ENCODE measurements around the gene XG. TPM values are rescaled to one million over a fixed set of nuclear protein-coding genes. Genes with fewer than 3 reads are reported as not detected.
"Not testable (repeated sequence)": the region's sequence is repeated elsewhere in the genome, so short reads cannot be mapped to it uniquely, and the experiment has no call there.

The XG gene
- total and polyA plus RNA-seq, 2 donors, result 0.58 to 2.0 TPM

- H3K4me3 ChIP-seq (ENCODE audit: low read depth, low read length), result no peak overlapping the region
- H3K36me3 ChIP-seq (ENCODE audit: insufficient read depth), result no peaks in the 10 kb centered on the region
- no peak overlapping the region for H3K27ac ChIP-seq (ENCODE audit: low read depth)
- DNase-seq (ENCODE audit: extremely low spot score), result no peak
- 5% methylated on average over 1 of the region's 1 CpG for WGBS
- H3K4me1 ChIP-seq (ENCODE audit: insufficient read depth), result no peaks in the 10 kb centered on the region
These were observed 3.0 kb upstream of the XG start for GRCh38 chrX:2748815-2749188.

- H3K27ac ChIP-seq (ENCODE audit: low read depth), result no peak overlapping the region
- H3K4me1 ChIP-seq (ENCODE audit: insufficient read depth), result no peaks in the 10 kb centered on the region
- H3K36me3 ChIP-seq (ENCODE audit: insufficient read depth), result no peaks in the 10 kb centered on the region
- WGBS, result 49% methylated on average over 3 of the region's 3 CpGs
- no peak overlapping the region for H3K4me3 ChIP-seq (ENCODE audit: low read depth, low read length)
- no peak for DNase-seq (ENCODE audit: extremely low spot score)
These were observed 549 bp upstream of the XG start for GRCh38 chrX:2751291-2751690.

- not testable (repeated sequence) for H3K4me3 ChIP-seq (ENCODE audit: low read depth, low read length); H3K4me1 ChIP-seq (ENCODE audit: insufficient read depth); DNase-seq (ENCODE audit: extremely low spot score); H3K36me3 ChIP-seq (ENCODE audit: insufficient read depth); H3K27ac ChIP-seq (ENCODE audit: low read depth)
- 83% methylated on average over 5 of the region's 7 CpGs for WGBS
These were observed 601 bp downstream of the XG start for GRCh38 chrX:2752441-2752840.

- not testable (repeated sequence) for H3K4me3 ChIP-seq (ENCODE audit: low read depth, low read length); DNase-seq (ENCODE audit: extremely low spot score); H3K4me1 ChIP-seq (ENCODE audit: insufficient read depth); H3K27ac ChIP-seq (ENCODE audit: low read depth); H3K36me3 ChIP-seq (ENCODE audit: insufficient read depth)
- WGBS, result 66% methylated on average over 5 of the region's 5 CpGs
These were observed 3.4 kb downstream of the XG start for GRCh38 chrX:2755163-2755715.

- Histone ChIP-seq H3K4me3 (ENCODE audit: low read depth, low read length) (no peak overlapping the region), H3K27ac (ENCODE audit: low read depth) (no peak overlapping the region), H3K4me1 (ENCODE audit: insufficient read depth) (no peaks in the 10 kb centered on the region), H3K36me3 (ENCODE audit: insufficient read depth) (no peaks in the 10 kb centered on the region)
- no peak for DNase-seq (ENCODE audit: extremely low spot score)
- WGBS, result 74% methylated on average over 10 of the region's 10 CpGs
These were observed 4.7 kb downstream of the XG start for GRCh38 chrX:2756548-2756947.

GRCh38 chrX:2761246-2761645 lies 9.4 kb downstream of the XG start:
- no peak for DNase-seq (ENCODE audit: extremely low spot score)
- no peaks in the 10 kb centered on the region for H3K4me1 ChIP-seq (ENCODE audit: insufficient read depth)
- H3K27ac ChIP-seq (ENCODE audit: low read depth), result no peak overlapping the region
- WGBS, result 79% methylated on average over 2 of the region's 2 CpGs
- no peaks in the 10 kb centered on the region for H3K36me3 ChIP-seq (ENCODE audit: insufficient read depth)
- H3K4me3 ChIP-seq (ENCODE audit: low read depth, low read length), result no peak overlapping the region

- WGBS, result 70% methylated on average over 4 of the region's 4 CpGs
- not testable (repeated sequence) for H3K4me3 ChIP-seq (ENCODE audit: low read depth, low read length); H3K27ac ChIP-seq (ENCODE audit: low read depth); H3K36me3 ChIP-seq (ENCODE audit: insufficient read depth); DNase-seq (ENCODE audit: extremely low spot score); H3K4me1 ChIP-seq (ENCODE audit: insufficient read depth)
These were observed 10.8 kb downstream of the XG start for GRCh38 chrX:2762671-2763070.

GRCh38 chrX:2764766-2765548 lies 13.1 kb downstream of the XG start:
- not testable (repeated sequence) for H3K4me3 ChIP-seq (ENCODE audit: low read depth, low read length); H3K27ac ChIP-seq (ENCODE audit: low read depth); DNase-seq (ENCODE audit: extremely low spot score); H3K4me1 ChIP-seq (ENCODE audit: insufficient read depth); H3K36me3 ChIP-seq (ENCODE audit: insufficient read depth)
- WGBS, result 80% methylated on average over 19 of the region's 19 CpGs

- 61% methylated on average over 5 of the region's 5 CpGs for WGBS
- Histone ChIP-seq H3K4me1 (ENCODE audit: insufficient read depth) (no peaks in the 10 kb centered on the region), H3K27ac (ENCODE audit: low read depth) (no peak overlapping the region), H3K36me3 (ENCODE audit: insufficient read depth) (no peaks in the 10 kb centered on the region), H3K4me3 (ENCODE audit: low read depth, low read length) (no peak overlapping the region)
- no peak for DNase-seq (ENCODE audit: extremely low spot score)
These were observed 13.7 kb downstream of the XG start for GRCh38 chrX:2765549-2765830.

- 85% methylated on average over 11 of the region's 11 CpGs for WGBS
- no peaks in the 10 kb centered on the region for H3K36me3 ChIP-seq (ENCODE audit: insufficient read depth)
- H3K27ac ChIP-seq (ENCODE audit: low read depth), result no peak overlapping the region
- H3K4me3 ChIP-seq (ENCODE audit: low read depth, low read length), result no peak overlapping the region
- no peak for DNase-seq (ENCODE audit: extremely low spot score)
- no peaks in the 10 kb centered on the region for H3K4me1 ChIP-seq (ENCODE audit: insufficient read depth)
These were observed 15.1 kb downstream of the XG start for GRCh38 chrX:2766906-2767305.

GRCh38 chrX:2767631-2768455 lies 16.0 kb downstream of the XG start:
- no peaks in the 10 kb centered on the region for H3K36me3 ChIP-seq (ENCODE audit: insufficient read depth)
- H3K27ac ChIP-seq (ENCODE audit: low read depth), result no peak overlapping the region
- H3K4me1 ChIP-seq (ENCODE audit: insufficient read depth), result no peaks in the 10 kb centered on the region
- DNase-seq (ENCODE audit: extremely low spot score), result no peak
- 35% methylated on average over 25 of the region's 25 CpGs for WGBS
- no peak overlapping the region for H3K4me3 ChIP-seq (ENCODE audit: low read depth, low read length)

GRCh38 chrX:2769615-2770014 lies 17.8 kb downstream of the XG start:
- Histone ChIP-seq H3K27ac (ENCODE audit: low read depth) (no peak overlapping the region), H3K36me3 (ENCODE audit: insufficient read depth) (no peaks in the 10 kb centered on the region), H3K4me3 (ENCODE audit: low read depth, low read length) (no peak overlapping the region), H3K4me1 (ENCODE audit: insufficient read depth) (no peaks in the 10 kb centered on the region)
- 92% methylated on average over 1 of the region's 1 CpG for WGBS
- no peak for DNase-seq (ENCODE audit: extremely low spot score)

- 83% methylated on average over 8 of the region's 10 CpGs for WGBS
- DNase-seq (ENCODE audit: extremely low spot score), result not testable (repeated sequence)
These were observed 21.6 kb downstream of the XG start for GRCh38 chrX:2773166-2774055.

More at GRCh38 chrX:2773166-2774055, 21.6 kb downstream of the XG start:
- H3K4me1 ChIP-seq (ENCODE audit: insufficient read depth); H3K36me3 ChIP-seq (ENCODE audit: insufficient read depth); H3K4me3 ChIP-seq (ENCODE audit: low read depth, low read length); H3K27ac ChIP-seq (ENCODE audit: low read depth): not testable (repeated sequence)

Measured in urinary bladder (tissue), 4 donors.